ENCODE measurements around the gene KRT38. TPM values are rescaled to one million over a fixed set of nuclear protein-coding genes. Genes with fewer than 3 reads are reported as not detected.

Gene KRT38
- total RNA-seq, 2 experiments from 2014 or later, result not detected

GRCh38 chr17:41390411-41390938, 50.3 kb downstream of the KRT38 start:
- no peak overlapping the region for H3K4me3 Mint-ChIP-seq
- peaks cover 9% of the 10 kb centered on the region for H3K27me3 Mint-ChIP-seq (ENCODE audit: low read depth)
- DNase-seq (no peak), ATAC-seq (no peak)
- no peaks in the 10 kb centered on the region for H3K9me3 Mint-ChIP-seq (ENCODE audit: insufficient read depth)
- H3K4me1 Mint-ChIP-seq (ENCODE audit: low read depth), result no peaks in the 10 kb centered on the region
- peaks cover 3% of the 10 kb centered on the region for H3K36me3 Mint-ChIP-seq (ENCODE audit: low read depth)
- no peak overlapping the region for H3K27ac Mint-ChIP-seq
- ChIA-PET POLR2A (interaction anchor here (0.6 kb wide), 1 partner anchor 840 kb away, joined by 3 read pairs; no protein-coding TSS in a partner anchor), CTCF (interaction anchor here (1.1 to 1.5 kb wide), 4 partner anchors 9 to 68 kb away, joined by 3 to 4 read pairs (median 4); no protein-coding TSS in a partner anchor)

- Mint-ChIP-seq H3K9me3 (ENCODE audit: insufficient read depth) (no peaks in the 10 kb centered on the region), H3K4me1 (ENCODE audit: low read depth) (no peaks in the 10 kb centered on the region), H3K4me3 (no peak overlapping the region), H3K27ac (no peak overlapping the region), H3K27me3 (ENCODE audit: low read depth) (peaks cover 12% of the 10 kb centered on the region), H3K36me3 (ENCODE audit: low read depth) (peaks cover 3% of the 10 kb centered on the region)
- CTCF ChIA-PET, result no interaction called here
- DNase-seq (no peak), ATAC-seq (no peak)
- POLR2A ChIA-PET, result no interaction called here
Observed at GRCh38 chr17:41387670-41388069, 53.1 kb downstream of the KRT38 start.

- Mint-ChIP-seq H3K4me3 (no peak overlapping the region), H3K9me3 (ENCODE audit: insufficient read depth) (no peaks in the 10 kb centered on the region), H3K36me3 (ENCODE audit: low read depth) (peaks cover 3% of the 10 kb centered on the region), H3K4me1 (ENCODE audit: low read depth) (no peaks in the 10 kb centered on the region), H3K27ac (no peak overlapping the region), H3K27me3 (ENCODE audit: low read depth) (peaks cover 10% of the 10 kb centered on the region)
- POLR2A ChIA-PET, result no interaction called here
- no peak for ATAC-seq
- DNase-seq, result no peak
- CTCF ChIA-PET, result no interaction called here
Observed at GRCh38 chr17:41386227-41386626, 54.6 kb downstream of the KRT38 start.

Other genes with a start within 250 kb of the KRT38 start
- not detected for gene KRTAP9-2, start 214.3 kb downstream of the KRT38 start, total RNA-seq
- gene KRTAP9-3, start 208.5 kb downstream of the KRT38 start, total RNA-seq, result not detected
- not detected for gene KRTAP9-8, start 203.0 kb downstream of the KRT38 start, total RNA-seq
- not detected for gene KRTAP9-4, start 191.3 kb downstream of the KRT38 start, total RNA-seq
- gene KRTAP9-9, start 185.6 kb downstream of the KRT38 start, total RNA-seq, result not detected
- not detected for gene KRTAP9-6, start 175.6 kb downstream of the KRT38 start, total RNA-seq
- gene KRTAP9-7, start 165.3 kb downstream of the KRT38 start, total RNA-seq, result not detected
- not detected for gene KRTAP29-1, start 138.1 kb downstream of the KRT38 start, total RNA-seq
- not detected for gene KRTAP16-1, start 131.7 kb downstream of the KRT38 start, total RNA-seq
- not detected for gene KRTAP17-1, start 125.3 kb downstream of the KRT38 start, total RNA-seq
- not detected for gene KRT33A, start 90.2 kb downstream of the KRT38 start, total RNA-seq
- gene KRT33B, start 71.2 kb downstream of the KRT38 start, total RNA-seq, result not detected
- gene KRT34, start 58.7 kb downstream of the KRT38 start, total RNA-seq, result not detected
- gene KRT31, start 43.4 kb downstream of the KRT38 start, total RNA-seq, result not detected
- not detected for gene KRT37, start 16.4 kb downstream of the KRT38 start, total RNA-seq
- gene KRT32, start 26.4 kb upstream of the KRT38 start, total RNA-seq, result not detected
- gene KRT35, start 40.2 kb upstream of the KRT38 start, total RNA-seq, result not detected
- not detected for gene KRT36, start 48.9 kb upstream of the KRT38 start, total RNA-seq
- gene KRT13, start 64.6 kb upstream of the KRT38 start, total RNA-seq, result not detected
- not detected for gene KRT15, start 77.9 kb upstream of the KRT38 start, total RNA-seq
- gene KRT19, start 87.3 kb upstream of the KRT38 start, total RNA-seq, result not detected
- not detected for gene KRT9, start 131.1 kb upstream of the KRT38 start, total RNA-seq
- gene KRT14, start 145.9 kb upstream of the KRT38 start, total RNA-seq, result not detected
- not detected for gene KRT16, start 171.8 kb upstream of the KRT38 start, total RNA-seq
- not detected for gene KRT17, start 183.6 kb upstream of the KRT38 start, total RNA-seq
- gene EIF1, start 247.9 kb upstream of the KRT38 start, total RNA-seq, result 100 to 1,000 TPM; 661 to 670 TPM

Measured in activated CD8-positive, alpha-beta T cell treated with anti-CD3 and anti-CD28 coated beads, Interleukin-2, amount 10 ng/mL, durations not matched to agents 7 days and 5 days (primary cell).